Heart left ventricle (tissue), 16 donors: ENCODE measurements around the gene TFB1M. TPM values are rescaled to one million over a fixed set of nuclear protein-coding genes. Genes with fewer than 3 reads are reported as not detected.

ENCODE experiments used
- ATAC-seq, 4 donors: fragments of 200-7000 bp; cut with Tn5 transposase; one replicate each; pipeline ENCODE4 v1.9.1; 2020 to 2022; ENCODE audit warnings: moderate library complexity in 4 of 4, mild to moderate bottlenecking in 3 of 4, moderate number of reproducible peaks in 1 of 4
- DNase-seq, 5 donors: peaks; one replicate each; pipeline ENCODE4 v3.0.0-alpha.2; 2020
- H3K27ac ChIP-seq, 12 donors: fragments of 200-600 bp; sonication (generic) in 4 of 12; one replicate each; pipeline versions ENCODE4 v1.5.0 to v1.8.0; 2016 to 2022; ENCODE audit warnings: mild to moderate bottlenecking in 2 of 12
- H3K27me3 ChIP-seq, 9 donors: fragments of 200-600 bp; sonication (generic) in 2 of 9; one replicate each; pipeline versions ENCODE4 v1.5.1 to v1.8.0; 2016 to 2022; ENCODE audit warnings: mild to moderate bottlenecking in 3 of 9
- H3K36me3 ChIP-seq, 9 donors: fragments of 200-600 bp; sonication (generic) in 2 of 9; one replicate each; pipeline versions ENCODE4 v1.5.0 to v1.8.0; 2018 to 2022; ENCODE audit warnings: mild to moderate bottlenecking in 2 of 9
- H3K4me1 ChIP-seq, 12 donors: fragments of 200-600 bp; sonication (generic) in 4 of 12; one replicate each; pipeline versions ENCODE4 v1.5.0 to v1.8.0; 2016 to 2022; ENCODE audit warnings: mild to moderate bottlenecking in 3 of 12
- H3K4me3 ChIP-seq, 12 donors: fragments of 200-600 bp; sonication (generic) in 4 of 12; one replicate each; pipeline versions ENCODE4 v1.5.0 to v1.8.0; 2017 to 2022; ENCODE audit warnings: mild to moderate bottlenecking in 9 of 12, moderate library complexity in 4 of 12
- H3K9me3 ChIP-seq, 12 donors: fragments of 200-600 bp; sonication (generic) in 4 of 12; one replicate each; pipeline versions ENCODE4 v1.5.0 to v1.8.0; 2016 to 2022; ENCODE audit warnings: mild to moderate bottlenecking in 1 of 12
- POLR2A ChIP-seq, 2 donors: fragments of 450-650 bp; IDR thresholded peaks; one replicate each; pipeline ENCODE4 v1.6.1; 2017; ENCODE audit warnings: antibody characterized with exemption in 2 of 2, mild to moderate bottlenecking in 2 of 2, moderate library complexity in 2 of 2
- WGBS, 4 donors: extraction: QIAGEN DNeasy Blood & Tissue Kit in 2 of 4; methylation state at CpG; one replicate each; pipeline versions ENCODE4 v1.1.5 to v1.1.7; 2013 to 2018; 5-methylcytosine and 5-hydroxymethylcytosine counted together
- intact Hi-C, 10 donors: fragments of 100-400 bp; cut with DNase I; formaldehyde crosslinking; loops; one replicate each; pipeline versions ENCODE4 v1.11.1 to v1.14.2; 2022
- polyA plus RNA-seq, 2 donors: library from polyadenylated mRNA; stranded (reverse); fragments of 200-250 nt; gene quantifications; one replicate each; pipeline ENCODE4 v1.2.3, GENCODE V29; 2013
- total RNA-seq, 9 donors: library from RNA; depleted of rRNA in 2 of 9; stranded (reverse); fragments of >200 nt in 2 of 9; fragmentation: NEBNext Ultra II Directional in 3 of 9; extraction: Animal tissue kit (Norgen Biotek cat#: 25700) in 3 of 9; gene quantifications; one replicate each; pipeline versions ENCODE4 v1.1.0 to v1.2.4, GENCODE V29; 2016 to 2023
- TF ChIP-seq, protein P1 (sequence below), 12 donors: fragments of 200-600 bp; sonication (generic) in 4 of 12; IDR thresholded peaks; one replicate each; pipeline versions ENCODE4 v1.5.0 to v1.8.0; 2018 to 2022; ENCODE audit warnings: antibody characterized with exemption in 12 of 12, mild to moderate bottlenecking in 5 of 12
- donor health status: ischemic (EF 13 %, LVEDD 7.1; RV severe dilation, severe dysfunction).
- donor health status: healthy with polysubstance abuse.
- donor health status: DM: no; HTN: yes; CAD: no.
- donor health status: DM: no; HTN: no; CAD: no.
- donor health status: ischemic (EF 25% LVEDD 6.9; RV normal size, moderate dysfunction).
- donor health status: ischemic (EF 25% LVEDD 5.7; RV mildly dilated, moderate dysfunction).
- donor health status: healthy.
- donor health status: DM: yes; HTN: yes; CAD: no.
- donor health status: ischemic (EF 35%, LVEDD 5.7; RV mildly dilated, moderate dysfunction).
- donor health status: nonischemic (EF 11% LVEDD 7.7; RV severe dilation, severe dysfunction).
- donor health status: DM: yes; HTN: yes; CAD: no.
- donor health status: PGD.
- donor health status: ischemic (EF 29% LVEDD 5.4; RV normal size, mild dysfunction).
- donor health status: nonischemic (EF 23%, LVEDD 6.1; RV moderate dilation, normal function).

Gene TFB1M
- total and polyA plus RNA-seq, 11 donors = 11.4 to 24.5 (median 17.6) TPM

- no peaks in the 10 kb centered on the region for H3K9me3 ChIP-seq
- 77 to 81% (median 79%) methylated on average over 29 to 30 of the region's 30 CpGs for WGBS, 4 donors
- H3K36me3 ChIP-seq = peaks cover 0 to 25% (median 14%) of the 10 kb centered on the region in 9 donors
- intact Hi-C loops = loop anchor here in 8 of 10 donors (2.0 to 10.0 kb wide), 7 partner anchors 66 to 574 kb away; no protein-coding TSS in a partner anchor
- H3K27me3 ChIP-seq = no peaks in the 10 kb centered on the region
- no peak overlapping the region for H3K4me3 ChIP-seq
- peak in 3 of 5 donors; percentile 24 to 38 (median 34) for DNase-seq
- ATAC-seq = peak in 3 of 4 donors; percentile 20 to 38 (median 37)
- H3K27ac ChIP-seq = peak overlapping the region in 1 of 12 donors; percentile 56
- H3K4me1 ChIP-seq = peaks cover 0 to 20% (median 6%) of the 10 kb centered on the region in 12 donors
- no peak for TF ChIP-seq POLR2A (IDR thresholded peaks at IDR 0.05)
- TF ChIP-seq, protein P1, sequence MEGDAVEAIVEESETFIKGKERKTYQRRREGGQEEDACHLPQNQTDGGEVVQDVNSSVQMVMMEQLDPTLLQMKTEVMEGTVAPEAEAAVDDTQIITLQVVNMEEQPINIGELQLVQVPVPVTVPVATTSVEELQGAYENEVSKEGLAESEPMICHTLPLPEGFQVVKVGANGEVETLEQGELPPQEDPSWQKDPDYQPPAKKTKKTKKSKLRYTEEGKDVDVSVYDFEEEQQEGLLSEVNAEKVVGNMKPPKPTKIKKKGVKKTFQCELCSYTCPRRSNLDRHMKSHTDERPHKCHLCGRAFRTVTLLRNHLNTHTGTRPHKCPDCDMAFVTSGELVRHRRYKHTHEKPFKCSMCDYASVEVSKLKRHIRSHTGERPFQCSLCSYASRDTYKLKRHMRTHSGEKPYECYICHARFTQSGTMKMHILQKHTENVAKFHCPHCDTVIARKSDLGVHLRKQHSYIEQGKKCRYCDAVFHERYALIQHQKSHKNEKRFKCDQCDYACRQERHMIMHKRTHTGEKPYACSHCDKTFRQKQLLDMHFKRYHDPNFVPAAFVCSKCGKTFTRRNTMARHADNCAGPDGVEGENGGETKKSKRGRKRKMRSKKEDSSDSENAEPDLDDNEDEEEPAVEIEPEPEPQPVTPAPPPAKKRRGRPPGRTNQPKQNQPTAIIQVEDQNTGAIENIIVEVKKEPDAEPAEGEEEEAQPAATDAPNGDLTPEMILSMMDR (IDR thresholded peaks at IDR 0.05) = peak; percentile 29 to 78 (median 58)
These were observed 66.0 kb downstream of the TFB1M start for GRCh38 chr6:155248008-155249001.

- WGBS, 4 donors = 92 to 95% (median 93%) methylated on average over 5 of the region's 5 CpGs
- Histone ChIP-seq H3K9me3 (no peaks in the 10 kb centered on the region), H3K4me1 (peaks cover 0 to 14% (median 6%) of the 10 kb centered on the region in 12 donors), H3K27ac (peak overlapping the region in 1 of 12 donors; percentile 56), H3K36me3 (peaks cover 0 to 25% (median 12%) of the 10 kb centered on the region in 9 donors), H3K4me3 (no peak overlapping the region), H3K27me3 (no peaks in the 10 kb centered on the region)
- TF ChIP-seq, protein P1 (IDR thresholded peaks at IDR 0.05) = no peak
- TF ChIP-seq POLR2A (IDR thresholded peaks at IDR 0.05) = no peak
- DNase-seq = no peak
- intact Hi-C loops = loop anchor here in 9 of 10 donors (2.0 to 10.0 kb wide), 7 partner anchors 65 to 573 kb away; no protein-coding TSS in a partner anchor
- no peak for ATAC-seq
These were observed 66.7 kb downstream of the TFB1M start for GRCh38 chr6:155247618-155248007.

DNA sequence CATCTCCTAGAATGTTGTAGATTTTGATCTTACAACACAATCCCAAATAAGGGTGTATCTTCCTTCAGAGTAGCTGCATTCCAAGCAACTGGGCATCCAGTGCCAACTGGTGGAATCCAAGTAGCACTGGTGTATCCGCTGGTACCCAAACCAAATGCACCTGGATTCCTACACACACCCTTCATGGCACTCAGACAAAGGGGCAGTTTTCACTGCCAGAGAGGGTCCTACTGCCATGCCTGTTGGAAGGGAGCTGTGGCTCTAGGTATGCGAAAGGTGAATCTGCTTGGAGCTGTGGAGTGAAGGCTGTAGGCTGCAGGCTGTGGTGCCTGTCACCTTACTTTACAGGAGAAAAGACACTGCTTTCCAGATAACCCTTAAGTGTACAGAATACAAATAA is 67.5 kb downstream of the TFB1M start:
- ATAC-seq (no peak), DNase-seq (no peak)
- Histone ChIP-seq H3K4me1 (peaks cover 0 to 14% (median 6%) of the 10 kb centered on the region in 12 donors), H3K4me3 (no peak overlapping the region), H3K36me3 (peaks cover 0 to 18% (median 6%) of the 10 kb centered on the region in 9 donors), H3K27ac (no peak overlapping the region), H3K9me3 (no peaks in the 10 kb centered on the region), H3K27me3 (no peaks in the 10 kb centered on the region)
- TF ChIP-seq POLR2A (IDR thresholded peaks at IDR 0.05) = no peak
- TF ChIP-seq, protein P1 (IDR thresholded peaks at IDR 0.05) = no peak
- intact Hi-C loops = loop anchor here in 8 of 10 donors (2.0 to 10.0 kb wide), 6 partner anchors 65 to 572 kb away; no protein-coding TSS in a partner anchor
- 86 to 100% (median 97%) methylated on average over 1 to 2 of the region's 2 CpGs for WGBS, 4 donors

GRCh38 chr6:155245831-155246230 is 68.5 kb downstream of the TFB1M start:
- DNase-seq = no peak
- H3K9me3 ChIP-seq = no peaks in the 10 kb centered on the region
- 80 to 98% (median 93%) methylated on average over 3 of the region's 3 CpGs for WGBS, 4 donors
- H3K4me3 ChIP-seq = no peak overlapping the region
- H3K4me1 ChIP-seq = peaks cover 0 to 11% (median 6%) of the 10 kb centered on the region in 12 donors
- intact Hi-C loops = loop anchor here in 8 of 10 donors (2.0 to 10.0 kb wide), 6 partner anchors 64 to 571 kb away; no protein-coding TSS in a partner anchor
- no peak for ATAC-seq
- peaks cover 0 to 15% (median 5%) of the 10 kb centered on the region in 9 donors for H3K36me3 ChIP-seq
- TF ChIP-seq, protein P1 (IDR thresholded peaks at IDR 0.05) = no peak
- TF ChIP-seq POLR2A (IDR thresholded peaks at IDR 0.05) = no peak
- H3K27ac ChIP-seq = no peak overlapping the region
- no peaks in the 10 kb centered on the region for H3K27me3 ChIP-seq
